ENCODE data around the gene NELFB.
"Not testable (repeated sequence)": the region's sequence is repeated elsewhere in the genome, so short reads cannot be mapped to it uniquely, and the experiment has no call there.

Gene NELFB

DNA sequence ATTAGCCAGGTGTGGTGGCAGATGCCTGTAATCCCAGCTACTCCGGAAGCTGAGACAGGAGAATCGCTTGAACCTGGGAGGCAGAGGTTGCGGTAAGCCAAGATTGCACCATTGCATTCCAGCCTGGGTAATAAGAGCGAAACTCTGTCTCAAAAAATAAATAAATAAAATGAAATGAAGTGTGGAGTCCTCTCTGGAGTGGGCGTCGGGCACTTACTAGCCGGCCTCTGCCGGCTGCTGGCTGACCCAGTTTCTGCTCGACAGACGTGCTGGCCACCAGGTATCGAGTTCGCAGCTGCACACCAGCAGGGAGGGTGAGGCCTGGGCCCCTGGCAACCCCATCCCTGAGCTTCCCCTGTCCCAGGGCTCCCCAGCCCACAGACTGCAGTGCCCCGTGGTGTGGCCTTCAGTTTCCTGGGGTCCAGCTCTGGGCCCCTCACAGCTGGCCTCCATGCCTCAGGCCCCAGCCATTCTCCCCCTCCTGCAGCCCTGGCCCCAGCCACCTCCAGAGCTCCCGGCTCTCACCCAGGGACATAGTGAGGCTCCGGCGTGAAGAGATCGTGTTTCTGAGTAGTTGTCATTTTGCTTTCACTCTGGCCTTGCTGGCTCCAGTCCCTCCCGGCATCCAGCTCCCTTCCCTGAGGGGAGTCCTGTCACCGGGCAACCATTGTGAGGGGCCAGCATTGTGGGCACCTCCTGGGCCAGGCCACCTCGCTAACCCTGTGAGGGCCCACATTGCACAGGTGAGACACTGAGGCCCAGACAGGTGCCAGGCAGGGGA, 7.8 kb upstream of the NELFB start:
- DNase-seq, result no peak

- no peak for DNase-seq
These were observed 7.3 kb upstream of the NELFB start for GRCh38 chr9:137247916-137248175.

DNA sequence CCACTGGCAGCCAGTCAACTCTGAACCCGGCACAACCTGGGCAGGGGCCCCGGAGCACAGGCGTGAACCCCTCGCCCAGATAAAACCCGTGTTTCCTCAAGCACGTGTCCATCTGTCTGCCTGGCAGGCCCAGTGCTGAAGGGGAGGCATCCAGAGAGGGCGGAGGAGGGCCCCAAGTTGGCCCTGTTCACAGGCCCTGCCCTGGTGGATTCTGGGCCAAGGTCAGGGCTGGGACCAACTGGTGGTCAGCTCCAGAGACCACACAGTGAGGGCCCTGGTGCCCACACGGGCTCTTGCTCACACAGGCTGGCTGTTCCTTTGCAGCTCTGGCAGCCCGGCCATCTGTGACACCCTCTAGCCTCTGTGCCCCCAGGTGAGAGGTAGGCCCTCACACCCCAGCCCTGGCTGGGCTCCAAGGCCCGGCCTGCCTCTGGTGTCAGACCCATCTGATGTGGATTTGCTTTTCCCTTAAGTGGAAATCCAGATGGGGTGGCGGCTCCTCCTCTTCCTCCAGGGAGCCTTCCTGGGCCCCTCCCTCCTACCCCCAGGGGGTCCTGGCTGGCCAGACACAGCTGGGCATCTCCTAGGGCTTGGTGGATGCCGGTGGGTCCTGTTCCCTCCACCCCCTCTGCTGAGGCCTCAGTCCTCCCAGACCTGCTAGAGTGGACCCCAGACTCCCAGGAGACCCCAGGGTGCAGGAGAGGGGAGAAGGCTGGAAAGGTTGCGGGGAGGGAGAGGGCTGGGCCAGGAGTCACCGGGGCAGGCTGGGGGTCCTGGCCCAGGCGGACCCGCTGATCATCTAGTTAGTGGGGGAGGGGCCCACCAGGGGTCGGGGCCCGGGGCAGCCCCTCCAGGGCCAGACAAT, 4.6 kb upstream of the NELFB start:
- no peak for DNase-seq

DNA sequence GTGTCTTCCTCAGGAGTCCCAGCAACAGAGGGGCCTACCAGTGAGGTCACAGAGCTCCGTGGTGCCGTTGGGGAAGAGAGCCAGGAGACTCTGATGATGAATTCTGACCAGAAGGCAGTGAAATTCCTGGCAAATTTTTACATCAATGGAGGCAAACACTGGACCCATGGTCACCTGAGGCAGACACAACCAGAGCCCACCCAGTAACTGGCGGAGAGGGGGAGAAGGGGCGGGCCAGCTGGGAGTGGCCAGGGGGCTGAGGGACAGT, 4.0 kb upstream of the NELFB start, which contains the start of gene STPG3:
Gene STPG3 (plus strand): TSS at position 93 of the 268 bp plus-strand sequence. CDS start 1 bp downstream, at position 94.
- no peak for DNase-seq

DNA sequence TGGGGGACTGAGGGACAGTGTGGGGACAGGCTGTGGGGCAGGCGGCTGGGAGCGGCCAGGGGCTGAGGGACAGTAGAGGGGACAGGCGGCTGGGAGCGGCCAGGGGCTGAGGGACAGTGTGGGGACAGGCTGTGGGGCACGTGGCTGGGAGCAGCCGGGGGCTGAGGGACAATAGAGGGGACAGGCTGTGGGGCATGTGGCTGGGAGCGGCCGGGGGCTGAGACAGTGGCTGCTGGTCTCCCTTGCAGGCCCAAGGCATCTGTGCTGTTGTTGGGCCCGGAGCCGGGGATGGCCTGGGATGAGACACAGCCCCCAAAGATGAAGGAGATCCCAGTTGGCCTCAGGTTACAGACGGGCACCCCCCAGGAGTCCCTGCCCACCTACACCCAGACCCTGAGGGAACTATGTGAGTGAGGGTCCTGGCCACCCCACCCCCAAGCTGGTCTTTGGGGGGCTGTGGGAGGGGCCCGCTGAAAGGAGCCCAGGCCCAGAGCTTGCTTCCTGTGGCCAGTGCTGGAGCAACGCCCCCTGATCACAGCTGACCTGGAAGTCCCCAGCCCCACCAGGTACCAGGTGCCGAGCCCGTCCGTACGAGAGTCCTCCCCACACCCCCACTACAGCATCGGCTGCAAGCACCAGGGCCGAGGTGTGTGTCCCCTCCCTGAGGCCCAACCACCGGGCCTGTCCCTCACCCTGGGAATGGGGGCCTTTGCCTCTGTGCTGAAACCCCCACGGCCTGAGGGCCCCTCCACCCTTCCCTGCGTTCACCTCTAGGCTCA, 3.4 kb upstream of the NELFB start:
- DNase-seq, result no peak

- no peak for DNase-seq
These were observed 2.3 kb upstream of the NELFB start for GRCh38 chr9:137252555-137253506.

DNA sequence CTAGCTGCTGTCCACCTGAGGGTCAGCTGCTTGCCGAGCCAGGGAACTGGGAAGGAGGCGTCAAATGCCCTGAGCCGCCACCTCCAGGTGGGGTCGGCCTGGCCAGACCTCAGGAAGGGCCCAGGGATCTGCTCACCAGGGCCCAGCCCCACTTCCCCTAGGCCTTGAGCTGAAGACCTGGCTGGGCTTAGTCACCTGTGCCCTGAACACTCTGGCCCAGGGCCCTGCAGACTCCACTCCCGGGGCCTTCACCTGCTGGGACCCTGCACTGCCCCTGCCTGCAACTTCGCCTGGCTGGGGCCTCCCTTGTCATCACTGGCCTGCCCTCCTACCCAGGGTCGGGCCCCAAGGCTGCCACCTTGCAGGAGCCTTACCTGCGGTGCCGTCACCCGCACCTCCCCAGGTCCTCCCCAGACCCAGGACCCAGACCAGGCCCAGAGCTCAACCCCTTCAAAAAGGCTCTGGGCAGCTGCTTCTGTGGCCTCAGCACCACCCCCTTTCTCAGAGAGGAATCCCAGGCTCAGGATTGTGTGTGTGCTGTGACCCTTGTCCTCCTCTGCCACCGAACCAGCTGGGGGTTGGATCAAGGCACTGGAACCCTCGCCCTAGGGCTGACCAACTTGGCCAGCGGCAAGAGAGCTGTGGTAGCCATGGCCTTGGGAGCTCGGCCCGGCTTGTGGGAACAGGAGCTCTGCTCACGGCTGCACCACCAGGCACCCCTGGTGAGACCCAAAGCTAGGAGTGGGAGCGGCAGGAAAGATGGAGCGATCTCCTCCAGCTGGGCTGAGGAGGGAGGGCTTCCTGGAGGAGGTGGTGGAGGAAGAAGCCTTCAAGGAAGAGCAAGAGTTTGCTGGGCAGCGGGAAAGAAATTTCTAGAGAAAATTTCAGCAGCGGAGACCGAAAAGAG, 1.2 kb upstream of the NELFB start:
- no peak for DNase-seq

GRCh38 chr9:137255448-137256114, 454 bp downstream of the NELFB start:
- DNase-seq, result no peak

DNA sequence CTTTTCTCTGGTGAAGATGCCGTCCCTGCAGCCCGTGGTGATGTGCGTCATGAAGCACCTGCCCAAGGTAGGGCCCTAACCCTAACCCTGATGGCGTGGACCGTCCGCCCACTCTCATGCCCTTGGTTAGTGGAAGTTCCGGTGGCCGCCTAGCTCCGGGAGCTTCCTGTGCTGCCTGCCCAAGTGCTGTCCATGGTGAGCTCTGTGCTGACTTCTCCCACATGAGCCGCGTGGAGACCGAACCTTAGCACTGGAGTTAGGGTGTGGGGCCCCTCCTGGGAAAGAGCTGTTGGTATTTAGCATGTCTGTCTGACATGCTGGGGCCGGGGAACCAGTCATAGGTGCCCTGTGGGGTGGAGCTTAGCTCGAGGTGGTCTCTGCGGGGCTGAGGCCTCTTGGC, 1.2 kb downstream of the NELFB start:
- no peak for DNase-seq

- no peak for DNase-seq
These were observed 1.7 kb downstream of the NELFB start for GRCh38 chr9:137256856-137257255.

DNA sequence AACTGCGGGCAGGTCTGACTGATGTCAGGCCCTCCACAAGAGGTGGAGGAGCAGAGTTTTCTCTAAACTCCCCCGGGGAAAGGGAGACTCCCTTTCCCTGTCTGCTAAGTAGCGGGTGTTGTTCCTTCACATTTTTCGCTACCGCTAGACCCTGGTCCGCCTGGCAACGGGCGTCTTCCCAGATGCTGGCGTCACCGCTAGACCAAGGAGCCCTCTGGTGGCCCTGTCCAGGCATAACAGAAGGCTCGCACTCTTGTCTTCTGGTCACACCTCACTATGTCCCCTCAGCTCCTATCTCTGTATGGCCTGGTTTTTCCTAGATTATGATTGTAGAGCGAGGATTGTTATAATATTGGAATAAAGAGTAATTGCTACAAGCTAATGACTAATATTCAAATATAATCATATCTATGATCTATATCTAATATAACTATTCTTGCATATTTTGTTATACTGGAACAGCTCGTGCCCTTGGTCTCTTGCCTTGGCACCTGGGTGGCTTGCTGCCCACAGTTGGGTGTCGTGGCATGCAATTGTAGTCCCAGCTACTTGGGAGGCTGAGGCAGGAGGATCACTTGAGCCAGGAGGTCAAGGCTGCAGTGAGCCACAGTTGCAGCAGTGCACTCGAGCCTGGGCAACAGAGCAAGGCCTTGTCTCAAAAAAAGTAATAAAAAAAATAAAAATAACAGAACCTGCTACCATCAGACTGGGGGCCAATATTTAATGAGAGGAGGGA, 7.2 kb downstream of the NELFB start:
- not testable (repeated sequence) for DNase-seq

DNA sequence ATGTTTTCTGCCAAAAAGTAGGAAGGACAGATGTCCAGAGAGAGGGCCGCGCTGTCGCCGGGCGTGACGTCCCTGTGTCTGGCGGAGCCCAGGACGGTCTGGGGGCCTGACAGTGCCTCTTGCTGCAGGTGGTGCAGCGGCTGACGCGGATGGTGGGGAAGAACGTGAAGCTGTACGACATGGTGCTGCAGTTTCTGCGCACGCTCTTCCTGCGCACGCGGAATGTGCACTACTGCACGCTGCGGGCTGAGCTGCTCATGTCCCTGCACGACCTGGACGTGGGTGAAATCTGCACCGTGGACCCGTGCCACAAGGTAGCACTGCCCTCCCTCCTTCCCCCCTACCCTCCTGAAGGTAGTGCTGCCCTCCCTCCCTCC, 7.8 kb downstream of the NELFB start:
- no peak for DNase-seq

DNA sequence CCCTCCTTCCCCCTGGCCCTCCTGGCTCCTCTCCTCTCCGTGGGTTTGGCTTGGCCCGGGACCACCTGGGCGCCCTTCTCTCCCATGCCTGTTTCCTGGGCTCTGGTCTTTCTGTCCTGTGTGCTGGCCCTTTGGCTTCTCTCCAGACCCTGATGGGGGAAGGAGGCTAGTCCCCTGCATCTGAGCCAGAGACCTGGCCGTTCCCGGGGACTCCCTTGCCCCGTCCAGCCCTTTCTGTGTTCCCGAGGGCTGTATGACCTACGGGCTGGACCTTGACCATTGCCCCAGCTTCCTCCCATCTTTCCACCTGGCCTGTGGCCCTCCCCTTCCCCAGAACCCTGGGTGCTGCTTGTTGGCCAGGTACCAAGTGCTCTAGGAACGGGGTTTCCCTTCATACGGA, 8.4 kb downstream of the NELFB start:
- no peak for DNase-seq

GRCh38 chr9:137264067-137264466, 8.9 kb downstream of the NELFB start:
- no peak for DNase-seq

- DNase-seq, result no peak
These were observed 10.5 kb downstream of the NELFB start for GRCh38 chr9:137265496-137266161.

DNA sequence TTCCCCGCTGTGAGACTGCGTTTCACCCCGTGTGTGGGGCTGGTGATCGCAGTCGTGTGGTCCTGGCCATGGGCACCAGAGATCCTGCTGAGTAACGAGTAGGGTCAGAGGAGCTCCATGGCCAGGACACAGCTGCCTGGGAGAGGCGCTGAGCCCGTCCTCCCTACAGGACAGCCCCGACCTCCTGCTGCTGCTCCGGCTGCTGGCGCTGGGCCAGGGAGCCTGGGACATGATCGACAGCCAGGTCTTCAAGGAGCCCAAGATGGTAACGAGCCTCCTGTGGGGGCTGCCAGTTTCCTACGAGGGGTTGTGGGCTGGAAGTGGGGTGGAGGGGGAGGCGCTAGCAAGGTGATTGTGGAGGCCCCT, 11.0 kb downstream of the NELFB start:
- no peak for DNase-seq

GRCh38 chr9:137266585-137267453, 11.7 kb downstream of the NELFB start:
- no peak for DNase-seq

DNA sequence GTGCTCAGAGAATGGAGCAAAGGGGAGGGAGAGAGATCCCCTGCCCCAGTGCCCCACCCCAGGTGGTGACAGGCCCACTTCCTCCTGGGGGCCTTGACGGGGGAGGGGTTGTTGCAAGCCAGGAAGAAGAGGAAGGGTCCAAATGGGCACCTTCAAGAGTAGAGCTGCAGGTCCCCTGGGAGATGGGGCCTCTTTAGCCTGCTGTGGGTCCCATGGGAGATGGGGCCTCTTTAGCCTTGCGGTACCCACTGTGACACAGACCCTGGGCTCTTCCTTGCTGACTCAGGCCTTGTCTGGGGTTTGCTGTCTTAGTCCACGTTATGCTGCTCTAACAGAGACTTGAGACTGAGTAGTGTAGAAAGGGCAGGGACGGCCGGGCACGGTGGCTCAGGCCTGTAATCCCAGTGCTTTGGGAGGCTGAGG, 12.8 kb downstream of the NELFB start:
- no peak for DNase-seq

All from hippocampal formation (tissue), 2 donors.